GM12878 (cell line): Measurements from ENCODE around the gene CREG2. TPM values are rescaled to one million over a fixed set of nuclear protein-coding genes. Genes with fewer than 3 reads are reported as not detected.

ENCODE experiments used
- ATAC-seq: fragments of 200-7000 bp; cut with Tn5 transposase; 3 replicates; pipeline ENCODE4 v1.9.1; 2020; ENCODE audit warnings: mild to moderate bottlenecking, moderate library complexity
- BruUV-seq: library from RNA; stranded (reverse); fragments of 400-500 nt; replicated peaks from 2 replicates; lab custom pipeline; 2021; lab: Mats Ljungman, UMichigan
- CTCF ChIA-PET: fragments of 300-600 bp; sonication (Branson Sonifier 250); formaldehyde crosslinking; extraction: SDS; loops from one replicate; lab custom pipeline; 2021; ENCODE audit warnings: inconsistent platforms; lab: Yijun Ruan, JAX
- POLR2A ChIA-PET: fragments of 350-600 bp; formaldehyde crosslinking; extraction: SDS; loops from one replicate; lab custom pipeline; 2021; ENCODE audit warnings: inconsistent platforms; lab: Charles Lee
- RAD21 ChIA-PET: fragments of 300-600 bp; sonication (Branson Sonifier 250); formaldehyde crosslinking; loops from one replicate; lab custom pipeline; 2023; ENCODE audit warnings: antibody characterized with exemption; ENCODE audit not compliant: unreplicated experiment; lab: Charles Lee
- SMC1A ChIA-PET: fragments of 300-600 bp; sonication (Branson Sonifier 250); formaldehyde crosslinking; loops from one replicate; lab custom pipeline; 2023; ENCODE audit not compliant: unreplicated experiment, uncharacterized antibody; lab: Charles Lee
- DNase-seq: peaks from one replicate; pipeline ENCODE4 v3.0.0-alpha.2; 2011; ENCODE audit warnings: low read depth, low spot score
- FAIRE-seq: peaks from 3 replicates; lab custom pipeline; 2011; peaks lifted over from hg19 to GRCh38; lab: Jason Lieb, UNC
- H2AFZ ChIP-seq: 2 replicates; pipeline ENCODE4 v1.6.0; 2011; ENCODE audit warnings: low read depth, low read length, control low read depth; ENCODE audit not compliant: control insufficient read depth
- H3K27ac ChIP-seq: 2 replicates; pipeline ENCODE4 v1.5.1; 2011; ENCODE audit warnings: control low read depth; ENCODE audit not compliant: control insufficient read depth, insufficient read depth
- H3K27me3 ChIP-seq, 2 experiments: replicated peaks in 1 of 2; 2 replicates each; pipeline versions ENCODE4 v1.6.0 to v1.6.1; 2011; ENCODE audit warnings: low read length in 1 of 2; ENCODE audit not compliant: control insufficient read depth in 2 of 2, insufficient read depth in 2 of 2
- H3K36me3 ChIP-seq, 2 experiments: 2 replicates each; pipeline ENCODE4 v1.5.1; 2011; ENCODE audit warnings: low read length in 1 of 2; ENCODE audit not compliant: control insufficient read depth in 2 of 2, insufficient read depth in 2 of 2
- H3K4me1 ChIP-seq: 2 replicates; pipeline ENCODE4 v1.6.1; 2011; ENCODE audit warnings: mild to moderate bottlenecking, low read length, moderate library complexity, mixed read lengths; ENCODE audit not compliant: control insufficient read depth, insufficient read depth
- H3K4me2 ChIP-seq: 2 replicates; pipeline ENCODE4 v1.6.0; 2011; ENCODE audit warnings: control low read depth; ENCODE audit not compliant: control insufficient read depth, insufficient read depth
- H3K4me3 ChIP-seq: fragments of 200-600 bp; sonication (generic); 2 replicates; pipeline ENCODE4 v1.5.1; 2016
- H3K79me2 ChIP-seq: 2 replicates; pipeline ENCODE4 v1.6.0; 2011; ENCODE audit warnings: low read length; ENCODE audit not compliant: control insufficient read depth, insufficient read depth
- H3K9ac ChIP-seq: 2 replicates; pipeline ENCODE4 v1.8.0; 2011; ENCODE audit warnings: low read length, control low read depth, mixed read lengths; ENCODE audit not compliant: control insufficient read depth, insufficient read depth
- H3K9me3 ChIP-seq: replicated peaks from 3 replicates; pipeline ENCODE4 v1.5.1; 2011; ENCODE audit warnings: mild to moderate bottlenecking, low read length; ENCODE audit not compliant: control insufficient read depth, insufficient read depth
- H4K20me1 ChIP-seq: 2 replicates; pipeline ENCODE4 v1.6.0; 2011; ENCODE audit not compliant: control insufficient read depth, insufficient read depth
- BCLAF1 ChIP-seq: fragments of 450-650 bp; IDR thresholded peaks from 2 replicates; pipeline ENCODE4 v1.6.1; 2017; ENCODE audit warnings: antibody characterized with exemption, mild to moderate bottlenecking, moderate library complexity
- CBX5 ChIP-seq: sonication (generic); IDR thresholded peaks from 2 replicates; pipeline ENCODE4 v1.6.1; 2016; ENCODE audit warnings: low read depth, moderate library complexity, mild to moderate bottlenecking, inconsistent platforms
- CREB1 ChIP-seq: IDR thresholded peaks from 2 replicates; pipeline ENCODE4 v1.6.1; 2012; ENCODE audit warnings: low read depth, mild to moderate bottlenecking, inconsistent platforms
- EGR1 ChIP-seq, 2 experiments: IDR thresholded peaks; 1 replicate in 1 of 2; 2 replicates in 1 of 2; pipeline ENCODE4 v1.6.1; 2011 to 2012; ENCODE audit warnings: low read depth in 2 of 2, low read length in 2 of 2, borderline replicate concordance in 1 of 2, mild to moderate bottlenecking in 1 of 2, moderate library complexity in 1 of 2
- EZH2 ChIP-seq: IDR thresholded peaks from 2 replicates; pipeline ENCODE4 v1.6.1; 2012; ENCODE audit warnings: low read depth, mild to moderate bottlenecking, control low read depth, inconsistent platforms, low read length, borderline replicate concordance; ENCODE audit not compliant: control insufficient read depth
- MTA3 ChIP-seq: IDR thresholded peaks from 2 replicates; pipeline ENCODE4 v1.6.1; 2012; ENCODE audit warnings: low read length, inconsistent platforms, borderline replicate concordance
- NBN ChIP-seq: fragments of 450-650 bp; IDR thresholded peaks from 2 replicates; pipeline ENCODE4 v1.6.1; 2016
- POLR2A ChIP-seq: IDR thresholded peaks from 2 replicates; pipeline ENCODE4 v1.6.1; 2011; ENCODE audit warnings: low read depth, mild to moderate bottlenecking, low read length
- SIX5 ChIP-seq: IDR thresholded peaks from 2 replicates; pipeline ENCODE4 v1.6.1; 2011; ENCODE audit warnings: mild to moderate bottlenecking, low read depth, low read length, moderate library complexity; ENCODE audit not compliant: severe bottlenecking
- SMC3 ChIP-seq: IDR thresholded peaks from 2 replicates; pipeline ENCODE4 v1.6.1; 2011; ENCODE audit warnings: low read length, improper control_type of control experiment, borderline replicate concordance
- SP1 ChIP-seq: IDR thresholded peaks from one replicate; pipeline ENCODE4 v1.6.1; 2011; ENCODE audit warnings: low read depth, low read length
- SUPT20H ChIP-seq: IDR thresholded peaks from 2 replicates; pipeline ENCODE4 v1.6.1; 2011; ENCODE audit warnings: low read depth, mild to moderate bottlenecking, low read length, moderate library complexity, borderline replicate concordance; ENCODE audit not compliant: control insufficient read depth
- ZNF207 ChIP-seq: fragments of 450-650 bp; IDR thresholded peaks from 2 replicates; pipeline ENCODE4 v1.6.1; 2014; ENCODE audit warnings: antibody characterized with exemption, mild to moderate bottlenecking, borderline replicate concordance
- ZNF217 ChIP-seq: fragments of 450-650 bp; IDR thresholded peaks from 2 replicates; pipeline ENCODE4 v1.6.1; 2017; ENCODE audit warnings: antibody characterized with exemption, mild to moderate bottlenecking
- ZNF274 ChIP-seq: IDR thresholded peaks from one replicate; pipeline ENCODE4 v1.8.0; 2011; ENCODE audit not compliant: insufficient read length, insufficient read depth
- WGBS: methylation state at CpG from one replicate; pipeline ENCODE4 v1.1.6; 2016; ENCODE audit warnings: low lambda C conversion rate; ENCODE audit not compliant: insufficient replicate concordance, insufficient coverage; ENCODE audit errors: missing lambda C conversion rate; 5-methylcytosine and 5-hydroxymethylcytosine counted together
- in situ Hi-C: fragments of 300-500 bp; cut with MboI; formaldehyde crosslinking; loops from 9 replicates; pipeline ENCODE4 v1.14.3; 2018; ENCODE audit warnings: mixed read lengths
- intact Hi-C: fragments of 100-400 bp; cut with micrococcal nuclease; formaldehyde crosslinking; loops from one replicate; pipeline ENCODE4 v1.14.2; 2022; ENCODE audit not compliant: unreplicated experiment
- polyA plus RNA-seq, 11 experiments: library from polyadenylated mRNA; depleted of rRNA in 4 of 11; unstranded in 6 of 11; stranded (reverse) in 5 of 11; fragments of >200 nt; fragmentation: Nextera tagmentation in 4 of 11; fragmentation: Illumina TruSeq in 1 of 11; extraction: Ambion mirVana in 4 of 11; extraction: Trizol in 1 of 11; gene quantifications; 1 replicate in 1 of 11; 2 replicates in 10 of 11; pipeline versions ENCODE4 v1.2.1 to v1.2.3, GENCODE V29; 2011 to 2016; ENCODE audit warnings: inconsistent platforms in 2 of 11, missing spikeins in 2 of 11, low read depth in 1 of 11
- total RNA-seq, 4 experiments: library from RNA; depleted of rRNA in 3 of 4; stranded (reverse); fragments of >200 nt in 3 of 4; fragmentation: Illumina TruSeq in 1 of 4; extraction: Trizol in 1 of 4; gene quantifications; 2 replicates each; pipeline versions ENCODE4 v1.2.1 to v1.2.3, GENCODE V29; 2013 to 2021
- TF ChIP-seq, protein P1 (sequence below): fragments of 450-650 bp; formaldehyde crosslinking; IDR thresholded peaks from 2 replicates; pipeline ENCODE4 v1.4.0; 2022; ENCODE audit warnings: mild to moderate bottlenecking, moderate library complexity
- TF ChIP-seq, protein P2 (sequence below): IDR thresholded peaks from 2 replicates; pipeline ENCODE4 v1.6.1; 2011; ENCODE audit warnings: mild to moderate bottlenecking, low read depth, low read length, moderate library complexity; ENCODE audit not compliant: insufficient replicate concordance

Gene CREG2
- total and polyA plus RNA-seq, 10 of the 15 experiments (the other 5 are each of a cell fraction or from before 2014, with no cell fraction given) = not detected

DNA sequence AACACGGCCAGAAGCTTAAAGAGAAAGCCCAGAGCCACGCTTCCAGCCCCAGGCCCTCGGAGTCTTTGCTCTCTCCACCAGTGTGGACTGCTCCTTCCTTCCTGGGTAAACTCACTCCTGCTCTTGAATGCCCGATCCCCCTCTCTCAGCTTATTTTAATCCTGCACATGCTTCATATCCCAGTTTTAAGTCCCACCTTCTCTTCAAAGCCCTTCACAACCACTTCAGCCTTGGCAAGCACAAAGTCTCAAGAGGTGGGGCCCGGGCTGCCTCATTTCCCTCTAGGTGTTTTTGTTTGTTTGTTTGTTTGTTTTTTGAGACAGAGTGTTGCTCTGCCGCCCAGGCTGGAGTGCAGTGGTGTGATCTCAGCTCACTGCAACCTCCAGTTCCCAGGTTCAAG lies 21.6 kb upstream of the CREG2 start:
- intact Hi-C loops = loop anchor here (10.0 kb wide), 1 partner anchor 394 kb away; no protein-coding TSS in a partner anchor
- in situ Hi-C loops = loop anchor here (25.0 kb wide), 1 partner anchor 1053 kb away; the partner anchor contains the start of gene SLC9A4
- TF ChIP-seq ZNF207 = no peak
- TF ChIP-seq, protein P1, sequence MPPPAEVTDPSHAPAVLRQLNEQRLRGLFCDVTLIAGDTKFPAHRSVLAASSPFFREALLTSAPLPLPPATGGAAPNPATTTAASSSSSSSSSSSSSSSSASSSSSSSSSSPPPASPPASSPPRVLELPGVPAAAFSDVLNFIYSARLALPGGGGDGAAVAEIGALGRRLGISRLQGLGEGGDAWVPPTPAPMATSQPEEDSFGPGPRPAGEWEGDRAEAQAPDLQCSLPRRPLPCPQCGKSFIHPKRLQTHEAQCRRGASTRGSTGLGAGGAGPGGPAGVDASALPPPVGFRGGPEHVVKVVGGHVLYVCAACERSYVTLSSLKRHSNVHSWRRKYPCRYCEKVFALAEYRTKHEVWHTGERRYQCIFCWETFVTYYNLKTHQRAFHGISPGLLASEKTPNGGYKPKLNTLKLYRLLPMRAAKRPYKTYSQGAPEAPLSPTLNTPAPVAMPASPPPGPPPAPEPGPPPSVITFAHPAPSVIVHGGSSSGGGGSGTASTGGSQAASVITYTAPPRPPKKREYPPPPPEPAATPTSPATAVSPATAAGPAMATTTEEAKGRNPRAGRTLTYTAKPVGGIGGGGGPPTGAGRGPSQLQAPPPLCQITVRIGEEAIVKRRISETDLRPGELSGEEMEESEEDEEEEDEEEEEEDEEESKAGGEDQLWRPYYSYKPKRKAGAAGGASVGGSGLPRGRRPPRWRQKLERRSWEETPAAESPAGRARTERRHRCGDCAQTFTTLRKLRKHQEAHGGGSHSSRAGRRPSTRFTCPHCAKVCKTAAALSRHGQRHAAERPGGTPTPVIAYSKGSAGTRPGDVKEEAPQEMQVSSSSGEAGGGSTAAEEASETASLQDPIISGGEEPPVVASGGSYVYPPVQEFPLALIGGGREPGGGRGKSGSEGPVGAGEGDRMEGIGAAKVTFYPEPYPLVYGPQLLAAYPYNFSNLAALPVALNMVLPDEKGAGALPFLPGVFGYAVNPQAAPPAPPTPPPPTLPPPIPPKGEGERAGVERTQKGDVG (CRISPR knock-in tag) = no peak
- TF ChIP-seq SUPT20H = no peak
- TF ChIP-seq POLR2A = no peak
- TF ChIP-seq, protein P2, sequence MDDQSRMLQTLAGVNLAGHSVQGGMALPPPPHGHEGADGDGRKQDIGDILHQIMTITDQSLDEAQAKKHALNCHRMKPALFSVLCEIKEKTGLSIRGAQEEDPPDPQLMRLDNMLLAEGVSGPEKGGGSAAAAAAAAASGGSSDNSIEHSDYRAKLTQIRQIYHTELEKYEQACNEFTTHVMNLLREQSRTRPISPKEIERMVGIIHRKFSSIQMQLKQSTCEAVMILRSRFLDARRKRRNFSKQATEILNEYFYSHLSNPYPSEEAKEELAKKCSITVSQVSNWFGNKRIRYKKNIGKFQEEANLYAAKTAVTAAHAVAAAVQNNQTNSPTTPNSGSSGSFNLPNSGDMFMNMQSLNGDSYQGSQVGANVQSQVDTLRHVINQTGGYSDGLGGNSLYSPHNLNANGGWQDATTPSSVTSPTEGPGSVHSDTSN = no peak
- TF ChIP-seq EGR1 (IDR thresholded peaks at IDR 0.05; ENCODE audit: borderline replicate concordance in 1 of 2, low read depth in 2 of 2, low read length in 2 of 2) = no peak
- no peak for TF ChIP-seq SMC3
- no peak for TF ChIP-seq SIX5
- TF ChIP-seq NBN = no peak
- TF ChIP-seq MTA3 = no peak
- no peak for TF ChIP-seq SP1
- TF ChIP-seq EZH2 = no peak
- no peak for TF ChIP-seq ZNF217
- no peak for TF ChIP-seq BCLAF1
- no peak for TF ChIP-seq CREB1
- no peak for TF ChIP-seq ZNF274
- TF ChIP-seq CBX5 = no peak

More for the DNA sequence above, 21.6 kb upstream of the CREG2 start:
- Histone ChIP-seq H2AFZ (no peak overlapping the region), H3K9me3 (no peaks in the 10 kb centered on the region), H3K4me3 (no peak overlapping the region), H3K4me1 (no peaks in the 10 kb centered on the region), H3K4me2 (no peak overlapping the region), H3K36me3 (no peaks in the 10 kb centered on the region), H3K27me3 (no peaks in the 10 kb centered on the region; a peak in 2 of 4 replicates), H4K20me1 (no peaks in the 10 kb centered on the region), H3K27ac (no peak overlapping the region), H3K79me2 (no peaks in the 10 kb centered on the region), H3K9ac (no peak overlapping the region)
- SMC1A ChIA-PET = no interaction called here
- CTCF ChIA-PET = interaction anchor here (0.8 to 2.5 kb wide), 4 partner anchors 9 to 423 kb away, joined by 3 to 15 read pairs (median 4); no protein-coding TSS in a partner anchor
- RAD21 ChIA-PET = interaction anchor here (1.0 kb wide), 1 partner anchor 315 kb away, joined by 3 read pairs; no protein-coding TSS in a partner anchor
- FAIRE-seq = no peak
- no TSS peak for BruUV-seq
- DNase-seq = no peak
- no peak for ATAC-seq
- WGBS = 10% methylated on average over 6 of the region's 6 CpGs
- POLR2A ChIA-PET = no interaction called here
